Ishikawa (cell line): ENCODE data around the gene MRPL11.

Experiments
- CEBPB ChIP-seq: IDR thresholded peaks from 2 replicates; pipeline ENCODE4 v1.6.1; 2012
- CREB1 ChIP-seq: IDR thresholded peaks from 2 replicates; pipeline ENCODE4 v1.6.1; 2012; ENCODE audit warnings: low read depth
- EGR1 ChIP-seq: IDR thresholded peaks from 2 replicates; pipeline ENCODE4 v1.6.1; 2012
- EP300 ChIP-seq: IDR thresholded peaks from 2 replicates; pipeline ENCODE4 v1.6.1; 2012; ENCODE audit warnings: borderline replicate concordance
- FOXM1 ChIP-seq: IDR thresholded peaks from 2 replicates; pipeline ENCODE4 v1.6.1; 2012; ENCODE audit warnings: low read depth, borderline replicate concordance
- MAX ChIP-seq: IDR thresholded peaks from 2 replicates; pipeline ENCODE4 v1.6.1; 2012
- NFIC ChIP-seq: IDR thresholded peaks from 2 replicates; pipeline ENCODE4 v1.6.1; 2012
- RAD21 ChIP-seq: IDR thresholded peaks from 2 replicates; pipeline ENCODE4 v1.6.1; 2012; ENCODE audit warnings: low read depth
- REST ChIP-seq: IDR thresholded peaks from 2 replicates; pipeline ENCODE4 v1.6.1; 2012; ENCODE audit warnings: low read depth, mild to moderate bottlenecking
- TAF1 ChIP-seq: IDR thresholded peaks from 2 replicates; pipeline ENCODE4 v1.6.1; 2012; ENCODE audit warnings: low read depth, mild to moderate bottlenecking
- TCF12 ChIP-seq: IDR thresholded peaks from 2 replicates; pipeline ENCODE4 v1.6.1; 2012; ENCODE audit warnings: low read depth
- TEAD4 ChIP-seq: IDR thresholded peaks from 2 replicates; pipeline ENCODE4 v1.6.1; 2012
- USF1 ChIP-seq: IDR thresholded peaks from 2 replicates; pipeline ENCODE4 v1.6.1; 2012
- YY1 ChIP-seq: IDR thresholded peaks from 2 replicates; pipeline ENCODE4 v1.6.1; 2012; ENCODE audit warnings: low read depth
- ZBTB7A ChIP-seq: IDR thresholded peaks from 2 replicates; pipeline ENCODE4 v1.6.1; 2012; ENCODE audit warnings: low read depth

The MRPL11 gene

GRCh38 chr11:66479394-66480116 lies 40.9 kb upstream of the MRPL11 start:
- TF ChIP-seq ZBTB7A (0 out of 2 replicates have a peak, but pooled peaks have one; percentile 0), NFIC (0 out of 2 replicates have a peak, but pooled peaks have one; percentile 26), MAX (no peak)

- no peak for TF ChIP-seq TCF12
- peak; percentile 60 for TF ChIP-seq RAD21
- TF ChIP-seq ZBTB7A = peak; percentile 88; the same call in 1 of the 2 replicates
- no peak for TF ChIP-seq MAX
- no peak for TF ChIP-seq YY1
- no peak for TF ChIP-seq REST
- no peak for TF ChIP-seq NFIC
- TF ChIP-seq CREB1 = no peak
- no peak for TF ChIP-seq CEBPB
- no peak for TF ChIP-seq TEAD4
- TF ChIP-seq TAF1 = no peak
- no peak for TF ChIP-seq EGR1
- no peak for TF ChIP-seq USF1
- TF ChIP-seq FOXM1 = no peak
- TF ChIP-seq EP300 = no peak
These were observed 40.2 kb upstream of the MRPL11 start for GRCh38 chr11:66478729-66479393.

GRCh38 chr11:66477263-66478201 lies 38.9 kb upstream of the MRPL11 start:
- TF ChIP-seq ZBTB7A (no peak), TAF1 (no peak), USF1 (no peak), REST (no peak), MAX (no peak), CEBPB (no peak), CREB1 (no peak), TEAD4 (no peak), EGR1 (no peak), FOXM1 (no peak), TCF12 (no peak), EP300 (no peak)

- TF ChIP-seq CREB1 = no peak
- peak; percentile 52 for TF ChIP-seq USF1
These were observed 38.2 kb upstream of the MRPL11 start for GRCh38 chr11:66476841-66477251.
